HG03108 (cell line): Measurements from ENCODE around the gene QRFP.

Source experiments
- ATAC-seq: cut with Tn5 transposase; IDR thresholded peaks from one replicate; pipeline ENCODE4 v1.9.1; 2021; ENCODE audit warnings: moderate library complexity; ENCODE audit not compliant: unreplicated experiment

QRFP gene

DNA sequence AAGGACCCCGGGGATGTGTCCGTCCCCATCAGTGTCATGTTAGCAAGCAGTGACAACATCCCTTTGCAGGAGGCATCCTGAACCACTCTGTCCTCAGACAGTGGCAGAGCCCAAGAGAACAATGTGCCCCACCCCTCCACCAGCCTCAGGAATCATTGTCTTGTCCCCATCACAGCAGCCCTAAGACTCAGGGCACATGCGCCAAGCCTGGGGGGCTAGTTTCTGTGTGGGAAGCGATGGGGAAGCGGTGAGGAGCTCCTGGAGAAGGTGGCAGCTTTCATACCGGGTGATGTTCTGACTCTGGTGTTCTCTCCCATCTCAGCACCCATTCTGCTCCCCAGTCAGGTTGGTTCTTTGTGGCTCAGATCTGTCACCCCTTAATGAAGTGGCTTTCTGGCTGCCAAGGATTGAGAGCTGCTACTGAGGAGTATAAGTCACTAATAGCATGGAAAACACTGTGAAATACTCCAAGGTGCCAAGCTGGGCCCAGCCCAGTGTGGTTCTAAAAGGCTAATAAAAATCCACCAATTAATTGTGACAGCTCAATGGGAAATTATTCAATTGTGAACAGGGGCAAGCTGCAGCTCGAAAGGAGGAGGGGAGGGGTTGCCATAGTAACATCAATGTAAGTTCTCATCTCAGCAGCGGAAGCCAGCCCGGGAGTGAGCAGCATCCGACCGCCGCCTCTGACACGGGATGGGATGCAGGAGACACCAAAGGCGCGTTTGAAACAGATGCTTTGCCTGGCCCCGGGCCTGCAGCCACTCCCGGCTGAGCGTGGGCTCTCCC, 4.7 kb downstream of the QRFP start:
- ATAC-seq, result no peak

DNA sequence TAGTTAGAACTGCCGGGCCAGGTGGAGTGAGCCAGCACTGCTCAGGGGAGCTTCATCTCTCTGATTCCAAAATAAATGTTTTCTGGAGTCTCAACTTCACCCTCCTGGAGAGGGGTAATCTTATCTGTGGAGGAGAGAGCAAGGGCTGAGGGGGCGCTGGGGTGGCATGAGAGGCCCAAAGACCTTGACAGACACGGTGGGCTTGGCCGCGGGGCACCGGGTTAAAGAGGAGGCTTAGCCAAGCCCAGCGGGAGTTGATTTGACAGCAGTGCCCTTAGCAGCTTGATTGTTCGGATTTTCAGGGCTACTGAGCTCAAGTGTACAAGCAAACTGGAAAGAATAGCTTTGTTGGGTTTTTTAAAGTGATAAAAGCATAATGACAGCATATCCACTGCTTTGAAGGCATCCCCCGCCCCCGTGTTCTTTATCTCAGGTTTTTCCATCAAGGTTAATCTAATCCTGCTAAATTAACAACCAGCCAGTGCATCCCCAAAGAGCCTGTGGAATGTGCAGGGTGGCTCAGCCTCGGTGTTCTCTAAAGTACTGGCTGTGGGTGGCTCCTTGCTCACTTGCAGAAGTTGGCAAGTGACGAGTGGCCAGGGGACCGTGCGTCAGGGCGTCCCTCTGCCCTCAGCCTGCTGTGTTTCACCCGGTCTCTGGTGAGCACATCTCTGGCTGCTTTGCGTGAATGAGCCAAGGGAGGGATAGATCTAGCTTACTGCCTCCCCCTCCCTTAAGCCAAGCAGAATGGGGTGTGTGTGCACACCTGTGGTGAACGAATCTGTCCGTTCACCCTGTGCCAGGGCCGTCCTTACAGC, 5.5 kb downstream of the QRFP start:
- ATAC-seq, result no peak

DNA sequence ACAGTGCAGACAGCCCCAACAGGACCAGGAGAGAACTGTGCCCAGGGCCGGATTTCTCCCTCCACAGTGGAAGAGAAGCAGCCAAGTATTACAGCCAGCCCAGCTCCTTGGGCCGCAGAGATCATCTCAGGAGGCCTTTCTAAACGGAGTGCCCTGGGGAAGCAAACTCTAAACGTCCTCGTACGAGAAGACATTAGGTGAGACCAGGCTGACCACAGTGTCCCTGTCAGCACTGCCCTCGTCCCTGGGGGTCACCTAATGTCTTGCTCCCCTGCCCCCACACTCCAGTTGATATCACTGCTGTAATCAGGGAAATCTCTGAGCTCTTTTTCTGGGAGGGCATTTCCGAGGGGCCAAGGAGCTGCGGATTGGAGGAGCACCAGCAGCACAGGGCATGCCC, 6.5 kb downstream of the QRFP start:
- ATAC-seq, result no peak

DNA sequence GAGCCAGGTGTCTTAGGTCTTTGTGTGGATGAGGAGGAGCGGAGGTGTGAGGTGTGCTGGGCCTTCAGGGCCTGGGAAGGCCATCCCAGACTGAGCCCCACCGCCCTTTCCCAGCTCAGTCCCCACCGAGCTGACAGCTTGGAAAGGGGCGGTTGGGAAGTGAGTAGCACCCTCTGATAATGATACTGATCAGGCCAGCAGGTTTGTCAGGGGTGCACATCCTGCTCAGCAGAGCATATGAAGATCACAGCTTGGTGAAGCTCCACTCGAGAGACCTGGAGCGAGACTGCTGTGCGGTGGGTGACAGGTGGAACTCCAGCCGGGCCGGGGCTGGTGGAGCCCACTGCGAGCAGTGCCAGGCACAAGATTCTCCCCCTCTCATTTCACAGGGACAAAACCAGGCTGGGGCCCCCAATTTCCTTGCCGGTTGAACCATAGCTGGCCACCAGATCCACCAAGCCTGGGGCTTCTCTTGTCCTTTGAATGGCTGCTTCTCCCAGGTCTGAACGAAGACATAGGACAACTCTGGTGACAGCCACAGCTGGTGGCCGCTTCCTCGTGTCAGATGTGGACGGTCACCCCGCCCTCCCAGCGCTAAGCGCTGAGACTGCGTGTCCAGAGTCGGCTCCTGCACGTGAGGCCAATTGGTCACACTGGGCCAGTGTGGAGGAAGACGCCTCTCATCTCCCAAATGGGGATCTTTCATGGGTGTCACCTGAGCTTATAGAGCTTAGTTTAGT, 8.3 kb downstream of the QRFP start:
- no peak for ATAC-seq

DNA sequence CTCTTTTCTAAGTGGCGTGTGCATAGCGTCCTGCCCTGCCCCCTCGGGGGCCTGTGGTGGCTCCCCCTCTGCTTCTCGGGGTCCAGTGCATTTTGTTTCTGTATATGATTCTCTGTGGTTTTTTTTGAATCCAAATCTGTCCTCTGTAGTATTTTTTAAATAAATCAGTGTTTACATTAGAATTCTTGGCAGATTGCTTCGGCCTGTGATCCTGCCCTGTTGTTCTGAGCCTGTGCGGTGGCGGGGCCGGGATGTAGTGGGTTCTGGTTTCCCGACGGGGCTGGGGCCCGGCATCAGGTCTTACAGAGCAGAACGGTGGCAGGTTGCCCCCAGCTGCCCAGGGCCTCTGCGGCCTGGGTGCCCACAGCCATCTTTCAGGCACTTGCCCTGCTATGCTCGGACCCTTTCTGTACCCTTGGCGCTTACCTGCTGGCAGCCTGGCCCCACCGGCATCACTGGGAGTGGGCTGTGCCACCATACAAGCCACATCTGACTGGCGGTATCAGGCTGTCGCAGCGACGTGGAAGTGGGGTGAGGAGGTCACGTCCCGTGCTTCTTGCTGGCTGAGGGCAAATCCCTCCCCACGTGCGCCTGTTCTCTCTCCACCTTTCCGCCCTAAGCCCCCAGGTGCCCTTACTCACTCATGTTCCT, 9.0 kb downstream of the QRFP start:
- no peak for ATAC-seq

DNA sequence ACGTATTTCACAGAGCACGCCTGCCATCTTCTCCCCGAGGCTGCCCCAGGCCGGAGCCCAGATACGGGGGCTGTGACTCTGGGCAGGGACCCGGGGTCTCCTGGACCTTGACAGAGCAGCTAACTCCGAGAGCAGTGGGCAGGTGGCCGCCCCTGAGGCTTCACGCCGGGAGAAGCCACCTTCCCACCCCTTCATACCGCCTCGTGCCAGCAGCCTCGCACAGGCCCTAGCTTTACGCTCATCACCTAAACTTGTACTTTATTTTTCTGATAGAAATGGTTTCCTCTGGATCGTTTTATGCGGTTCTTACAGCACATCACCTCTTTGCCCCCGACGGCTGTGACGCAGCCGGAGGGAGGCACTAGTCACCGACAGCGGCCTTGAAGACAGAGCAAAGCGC, 9.6 kb downstream of the QRFP start:
- ATAC-seq, result no peak

DNA sequence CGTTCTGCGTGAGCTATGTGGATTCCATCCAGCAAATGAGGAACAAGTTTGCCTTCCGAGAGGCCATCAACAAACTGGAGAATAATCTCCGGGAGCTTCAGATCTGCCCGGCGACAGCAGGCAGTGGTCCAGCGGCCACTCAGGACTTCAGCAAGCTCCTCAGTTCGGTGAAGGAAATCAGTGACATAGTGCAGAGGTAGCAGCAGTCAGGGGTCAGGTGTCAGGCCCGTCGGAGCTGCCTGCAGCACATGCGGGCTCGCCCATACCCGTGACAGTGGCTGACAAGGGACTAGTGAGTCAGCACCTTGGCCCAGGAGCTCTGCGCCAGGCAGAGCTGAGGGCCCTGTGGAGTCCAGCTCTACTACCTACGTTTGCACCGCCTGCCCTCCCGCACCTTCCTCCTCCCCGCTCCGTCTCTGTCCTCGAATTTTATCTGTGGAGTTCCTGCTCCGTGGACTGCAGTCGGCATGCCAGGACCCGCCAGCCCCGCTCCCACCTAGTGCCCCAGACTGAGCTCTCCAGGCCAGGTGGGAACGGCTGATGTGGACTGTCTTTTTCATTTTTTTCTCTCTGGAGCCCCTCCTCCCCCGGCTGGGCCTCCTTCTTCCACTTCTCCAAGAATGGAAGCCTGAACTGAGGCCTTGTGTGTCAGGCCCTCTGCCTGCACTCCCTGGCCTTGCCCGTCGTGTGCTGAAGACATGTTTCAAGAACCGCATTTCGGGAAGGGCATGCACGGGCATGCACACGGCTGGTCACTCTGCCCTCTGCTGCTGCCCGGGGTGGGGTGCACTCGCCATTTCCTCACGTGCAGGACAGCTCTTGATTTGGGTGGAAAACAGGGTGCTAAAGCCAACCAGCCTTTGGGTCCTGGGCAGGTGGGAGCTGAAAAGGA, 10.9 kb downstream of the QRFP start:
- ATAC-seq, result no peak

DNA sequence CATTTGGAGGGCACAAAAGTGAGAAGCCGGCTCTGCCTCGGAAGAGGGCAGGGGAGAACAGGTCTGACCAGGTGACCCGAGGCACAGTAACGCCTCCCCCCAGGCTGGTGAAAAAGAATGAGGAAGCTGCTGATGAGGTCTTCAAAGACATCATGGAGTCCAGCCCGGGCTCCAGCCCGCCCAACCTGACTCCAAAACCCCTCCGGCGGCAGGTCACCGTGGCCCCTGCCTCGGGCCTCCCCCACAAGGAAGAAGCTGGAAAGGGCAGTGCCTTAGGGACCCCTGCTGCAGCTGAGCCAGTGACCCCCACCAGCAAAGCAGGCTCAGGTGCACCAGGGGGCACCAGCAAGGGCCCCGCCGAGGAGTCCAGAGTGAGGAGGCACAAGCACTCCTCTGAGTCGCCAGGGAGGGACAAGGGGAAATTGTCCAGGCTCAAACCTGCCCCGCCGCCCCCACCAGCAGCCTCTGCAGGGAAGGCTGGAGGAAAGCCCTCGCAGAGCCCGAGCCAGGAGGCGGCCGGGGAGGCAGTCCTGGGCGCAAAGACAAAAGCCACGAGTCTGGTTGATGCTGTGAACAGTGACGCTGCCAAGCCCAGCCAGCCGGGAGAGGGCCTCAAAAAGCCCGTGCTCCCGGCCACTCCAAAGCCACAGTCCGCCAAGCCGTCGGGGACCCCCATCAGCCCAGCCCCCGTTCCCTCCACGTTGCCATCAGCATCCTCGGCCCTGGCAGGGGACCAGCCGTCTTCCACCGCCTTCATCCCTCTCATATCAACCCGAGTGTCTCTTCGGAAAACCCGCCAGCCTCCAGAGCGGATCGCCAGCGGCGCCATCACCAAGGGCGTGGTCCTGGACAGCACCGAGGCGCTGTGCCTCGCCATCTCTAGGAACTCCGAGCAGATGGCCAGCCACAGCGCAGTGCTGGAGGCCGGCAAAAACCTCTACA, 11.8 kb downstream of the QRFP start:
- no peak for ATAC-seq

DNA sequence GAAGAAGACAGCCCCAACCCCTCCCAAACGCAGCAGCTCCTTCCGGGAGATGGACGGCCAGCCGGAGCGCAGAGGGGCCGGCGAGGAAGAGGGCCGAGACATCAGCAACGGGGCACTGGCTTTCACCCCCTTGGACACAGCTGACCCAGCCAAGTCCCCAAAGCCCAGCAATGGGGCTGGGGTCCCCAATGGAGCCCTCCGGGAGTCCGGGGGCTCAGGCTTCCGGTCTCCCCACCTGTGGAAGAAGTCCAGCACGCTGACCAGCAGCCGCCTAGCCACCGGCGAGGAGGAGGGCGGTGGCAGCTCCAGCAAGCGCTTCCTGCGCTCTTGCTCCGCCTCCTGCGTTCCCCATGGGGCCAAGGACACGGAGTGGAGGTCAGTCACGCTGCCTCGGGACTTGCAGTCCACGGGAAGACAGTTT, 12.5 kb downstream of the QRFP start:
- no peak for ATAC-seq

DNA sequence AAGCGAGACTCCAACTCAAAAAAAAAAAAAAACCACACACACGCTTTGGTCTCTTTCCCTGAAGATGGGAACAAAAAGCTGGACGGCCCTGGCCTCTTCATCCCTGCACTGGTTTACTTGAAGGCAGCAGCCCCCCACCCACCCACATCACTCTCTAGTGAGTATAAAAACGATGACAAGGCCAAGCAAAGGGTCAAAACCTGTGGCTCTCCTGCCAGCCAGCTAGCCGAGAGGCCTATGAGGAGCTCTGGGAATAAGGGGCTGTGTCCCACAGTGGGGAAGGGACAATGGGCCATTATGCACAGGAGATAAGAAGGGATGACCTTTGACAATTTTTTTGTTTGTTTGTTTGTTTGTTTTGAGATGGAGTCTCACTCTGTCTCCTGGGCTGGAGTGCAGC, 13.1 kb downstream of the QRFP start:
- ATAC-seq, result no peak

DNA sequence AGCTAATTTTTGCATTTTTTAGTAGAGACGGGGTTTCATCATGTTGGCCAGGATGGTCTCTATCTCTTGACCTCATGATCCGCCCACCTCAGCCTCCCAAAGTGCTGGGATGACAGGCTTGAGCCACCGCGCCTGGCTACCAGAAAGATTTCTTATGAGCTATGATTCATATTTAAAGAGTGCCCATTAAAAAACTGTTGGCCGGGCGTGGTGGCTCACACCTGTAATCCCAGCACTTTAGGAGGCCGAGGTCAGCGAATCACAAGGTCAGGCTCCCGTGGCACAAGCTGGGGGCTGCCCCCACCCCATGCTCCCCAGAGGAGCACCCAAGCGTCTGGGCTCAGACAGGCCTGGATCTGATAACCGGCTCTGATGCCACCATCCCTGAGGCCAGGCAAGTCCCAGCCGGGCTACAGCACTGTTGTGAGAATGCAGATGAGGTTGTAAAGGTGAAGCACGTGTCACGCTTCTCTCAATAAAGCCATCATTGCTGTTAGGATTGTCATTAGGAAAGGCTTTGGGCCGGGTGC, 13.9 kb downstream of the QRFP start:
- ATAC-seq, result no peak

DNA sequence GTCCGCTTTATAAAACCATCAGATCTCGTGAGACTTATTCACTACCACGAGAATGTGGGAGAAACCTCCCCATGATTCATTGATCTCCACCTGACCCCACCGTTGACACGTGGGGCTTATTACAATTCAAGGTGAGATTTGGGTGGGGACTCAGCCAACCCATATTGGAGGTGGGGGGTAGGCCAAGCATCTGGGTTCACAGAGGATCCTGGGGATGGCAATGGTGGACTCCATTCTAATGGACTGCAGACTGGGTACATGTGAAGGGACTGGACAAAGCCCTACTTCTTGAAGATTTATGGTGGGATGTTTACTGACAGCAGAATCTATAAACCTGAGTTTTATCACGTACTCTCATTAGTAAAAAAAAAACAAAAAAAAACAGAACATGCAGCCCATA, 15.1 kb downstream of the QRFP start:
- no peak for ATAC-seq

DNA sequence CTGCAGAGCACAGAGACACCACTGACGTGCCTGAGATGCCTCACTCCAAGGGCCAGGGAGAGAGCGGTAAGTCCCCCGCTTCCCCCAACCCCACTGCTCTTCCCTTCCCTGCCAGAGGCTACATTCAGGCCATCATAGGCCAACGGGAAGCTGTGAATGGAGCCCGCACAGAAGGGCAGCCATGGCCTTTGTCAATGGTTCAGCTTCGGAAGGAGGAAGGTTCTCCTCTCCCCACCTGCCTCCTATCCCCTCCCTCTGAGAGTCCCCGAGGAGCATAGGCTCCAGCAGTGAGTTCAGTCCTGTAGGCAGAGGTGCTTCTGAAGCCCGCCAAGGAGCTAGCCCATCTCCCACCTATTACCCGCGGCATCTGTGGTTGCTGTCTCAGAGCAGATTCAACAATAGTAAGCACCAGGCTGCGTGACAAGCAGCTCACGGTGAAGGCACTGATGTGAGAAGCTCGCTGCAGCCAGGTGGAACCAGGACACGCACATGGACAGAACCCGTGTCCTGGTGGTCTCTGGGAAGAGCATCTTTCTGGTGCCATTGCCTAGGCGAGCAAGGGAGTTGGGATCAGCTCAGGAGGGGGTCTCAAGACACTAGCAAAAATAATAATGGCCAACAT, 15.9 kb downstream of the QRFP start:
- no peak for ATAC-seq

DNA sequence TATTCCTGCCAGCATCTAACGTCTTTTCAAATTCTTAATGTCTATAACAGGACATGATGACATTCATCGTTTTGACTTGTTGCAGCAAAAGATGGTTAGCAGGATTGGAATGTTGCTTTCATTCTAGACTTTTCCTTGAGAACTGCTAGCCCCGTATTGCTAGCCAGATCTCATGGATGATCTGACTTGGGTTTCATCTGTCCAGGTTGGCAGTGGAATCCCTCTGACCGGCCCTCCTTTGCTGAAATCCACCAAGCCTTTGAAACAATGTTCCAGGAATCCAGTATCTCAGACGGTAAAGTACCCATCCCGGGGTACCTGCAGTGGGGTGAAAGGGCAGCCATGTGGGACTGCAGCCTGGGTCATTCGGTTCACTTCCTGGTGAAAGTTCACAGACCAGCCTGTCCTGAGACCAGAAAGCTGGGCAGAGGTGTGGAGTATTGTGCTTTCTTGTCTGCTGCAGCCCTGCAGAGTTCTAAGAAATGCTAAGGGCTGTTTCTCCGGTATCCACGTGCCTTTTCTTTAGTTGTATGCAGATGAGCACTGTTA, 16.7 kb downstream of the QRFP start:
- ATAC-seq, result no peak

DNA sequence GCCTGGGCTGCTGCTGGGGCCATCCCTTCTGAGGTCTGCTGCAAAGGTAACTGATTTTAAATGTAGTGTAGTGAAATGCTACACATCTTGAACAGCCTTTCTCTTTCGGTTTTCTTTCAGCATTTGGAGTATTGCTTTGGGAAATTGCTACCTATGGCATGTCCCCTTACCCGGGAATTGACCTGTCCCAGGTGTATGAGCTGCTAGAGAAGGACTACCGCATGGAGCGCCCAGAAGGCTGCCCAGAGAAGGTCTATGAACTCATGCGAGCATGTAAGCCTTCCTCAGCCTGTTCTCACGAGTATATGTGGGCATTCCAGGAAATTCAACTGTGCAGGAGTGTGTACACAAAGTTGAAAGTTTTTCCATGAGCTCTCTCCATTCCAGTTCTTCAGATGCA, 18.3 kb downstream of the QRFP start:
- no peak for ATAC-seq

DNA sequence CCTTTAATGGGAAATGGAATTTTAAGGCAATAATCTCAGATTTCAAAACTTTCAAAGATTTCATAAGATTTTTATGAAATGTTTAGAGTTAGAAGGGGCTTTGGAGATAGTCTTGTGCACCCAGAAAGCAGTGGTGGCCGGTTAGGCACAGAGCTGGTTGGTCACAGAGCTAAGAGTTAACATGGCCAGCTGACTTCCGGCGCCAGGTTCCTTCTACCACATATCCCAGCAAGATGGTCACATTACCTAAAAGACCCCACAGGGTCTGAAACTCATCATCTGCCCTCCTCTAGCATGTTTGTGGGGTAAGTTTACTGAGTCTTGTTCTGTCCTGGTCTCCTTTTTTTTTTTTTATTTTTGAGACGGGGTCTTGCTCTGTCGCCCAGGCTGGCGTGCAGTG, 19.3 kb downstream of the QRFP start:
- no peak for ATAC-seq

DNA sequence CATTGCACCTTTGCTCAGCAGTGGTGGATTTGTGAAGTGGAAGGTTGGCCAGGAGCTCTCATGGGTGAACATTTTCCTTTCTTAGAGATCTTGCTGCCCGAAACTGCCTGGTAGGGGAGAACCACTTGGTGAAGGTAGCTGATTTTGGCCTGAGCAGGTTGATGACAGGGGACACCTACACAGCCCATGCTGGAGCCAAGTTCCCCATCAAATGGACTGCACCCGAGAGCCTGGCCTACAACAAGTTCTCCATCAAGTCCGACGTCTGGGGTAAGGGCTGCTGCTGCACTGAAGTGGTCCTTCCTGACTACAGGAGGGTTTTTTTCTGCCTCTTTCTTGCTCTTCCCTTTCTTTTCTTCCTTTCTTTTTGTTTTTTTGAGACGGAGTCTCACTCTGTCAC, 21.8 kb downstream of the QRFP start:
- ATAC-seq, result no peak

DNA sequence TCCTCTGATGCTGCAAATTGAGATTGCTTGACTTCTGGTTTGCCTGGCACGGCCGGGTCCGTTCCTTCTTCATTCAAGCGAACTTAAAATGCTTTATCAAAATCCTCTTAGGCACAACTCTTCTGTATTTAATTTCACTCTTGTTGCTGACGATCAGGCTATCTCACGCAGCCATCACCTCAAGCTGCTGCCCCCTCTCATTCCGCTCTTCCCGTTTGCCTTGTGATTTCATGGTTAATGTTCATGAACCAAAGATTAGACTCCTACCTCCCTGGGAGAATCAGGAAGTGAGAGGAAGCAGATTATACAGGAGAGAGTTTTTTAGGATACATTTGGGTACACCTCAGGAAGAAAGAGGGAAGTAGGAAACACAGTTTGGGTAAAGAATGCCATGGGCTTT, 22.6 kb downstream of the QRFP start:
- ATAC-seq, result no peak
